H1 (cell line): Measurements from ENCODE around the gene TRAPPC6A. TPM values are rescaled to one million over a fixed set of nuclear protein-coding genes. Genes with fewer than 3 reads are reported as not detected.

ENCODE experiments used
- CTCF ChIA-PET: fragments of 300-600 bp; sonication (Branson Sonifier 250); formaldehyde crosslinking; loops from one replicate; lab custom pipeline; 2021; ENCODE audit not compliant: partially characterized antibody; lab: Charles Lee
- POLR2A ChIA-PET: fragments of 300-600 bp; sonication (Branson Sonifier 250); formaldehyde crosslinking; loops from one replicate; lab custom pipeline; 2021; ENCODE audit warnings: inconsistent platforms; ENCODE audit not compliant: partially characterized antibody; lab: Charles Lee
- DNase-seq, 2 experiments: peaks; one replicate each; pipeline versions ENCODE4 v3.0.0 to v3.0.0-alpha.2; 2010 to 2022; ENCODE audit warnings: low spot score in 2 of 2, low read depth in 1 of 2, mixed read lengths in 1 of 2
- FAIRE-seq: peaks from 2 replicates; lab custom pipeline; 2011; peaks lifted over from hg19 to GRCh38; lab: Jason Lieb, UNC
- H2AFZ ChIP-seq: 2 replicates; pipeline ENCODE4 v1.8.1; 2012; ENCODE audit warnings: low read length, inconsistent platforms
- H2AK5ac ChIP-seq: 2 replicates; pipeline ENCODE4 v1.6.1; 2013; ENCODE audit warnings: low read depth, low read length
- H2BK120ac ChIP-seq: replicated peaks from 2 replicates; pipeline ENCODE3; 2013; ENCODE audit warnings: low read depth, low read length, inconsistent platforms
- H2BK12ac ChIP-seq: 2 replicates; pipeline ENCODE4 v1.6.1; 2013; ENCODE audit warnings: low read depth, low read length
- H2BK15ac ChIP-seq: 2 replicates; pipeline ENCODE4 v1.6.1; 2013; ENCODE audit warnings: low read length
- H2BK20ac ChIP-seq: 2 replicates; pipeline ENCODE4 v1.6.1; 2013; ENCODE audit warnings: low read length
- H2BK5ac ChIP-seq: 2 replicates; pipeline ENCODE4 v1.6.1; 2013; ENCODE audit warnings: low read depth, low read length
- H3K14ac ChIP-seq: 2 replicates; pipeline ENCODE4 v1.6.1; 2013; ENCODE audit warnings: inconsistent platforms; ENCODE audit not compliant: insufficient read length
- H3K18ac ChIP-seq: 2 replicates; pipeline ENCODE4 v1.6.1; 2013; ENCODE audit warnings: low read length; ENCODE audit errors: extremely low read depth
- H3K23ac ChIP-seq: 2 replicates; pipeline ENCODE4 v1.6.1; 2013; ENCODE audit warnings: inconsistent platforms; ENCODE audit not compliant: insufficient read length
- H3K23me2 ChIP-seq: 2 replicates; pipeline ENCODE4 v1.6.1; 2013; ENCODE audit warnings: low read depth, low read length
- H3K27ac ChIP-seq: 2 replicates; pipeline ENCODE4 v1.6.1; 2011; ENCODE audit warnings: low read depth, low read length, inconsistent platforms
- H3K27me3 ChIP-seq, 4 experiments: replicated peaks in 1 of 4; 1 replicate in 1 of 4; 2 replicates in 3 of 4; pipeline versions ENCODE4 v1.6.1 to v1.8.1; 2011 to 2013; ENCODE audit warnings: low read length in 3 of 4, mild to moderate bottlenecking in 3 of 4, inconsistent platforms in 2 of 4, mixed read lengths in 2 of 4, moderate library complexity in 1 of 4; ENCODE audit not compliant: control insufficient read depth in 3 of 4, insufficient read depth in 3 of 4; ENCODE audit errors: extremely low read depth in 1 of 4
- H3K36me3 ChIP-seq, 4 experiments: 2 replicates each; pipeline versions ENCODE4 v1.6.1 to v1.8.1; 2011 to 2013; ENCODE audit warnings: mild to moderate bottlenecking in 4 of 4, low read length in 3 of 4, moderate library complexity in 2 of 4, control low read depth in 1 of 4, inconsistent platforms in 1 of 4; ENCODE audit not compliant: insufficient read depth in 4 of 4, control insufficient read depth in 2 of 4
- H3K4ac ChIP-seq: replicated peaks from 2 replicates; pipeline ENCODE3; 2013; ENCODE audit warnings: low read length, low read depth, mixed read lengths, inconsistent platforms; ENCODE audit not compliant: insufficient read length
- H3K4me1 ChIP-seq, 4 experiments: replicated peaks in 1 of 4; 1 replicate in 1 of 4; 2 replicates in 3 of 4; pipeline versions ENCODE4 v1.6.1 to v1.8.1; 2011 to 2013; ENCODE audit warnings: low read length in 3 of 4, inconsistent platforms in 2 of 4, mixed read lengths in 1 of 4; ENCODE audit not compliant: insufficient read depth in 4 of 4, control insufficient read depth in 3 of 4
- H3K4me2 ChIP-seq, 2 experiments: 2 replicates each; pipeline versions ENCODE4 v1.6.1 to v1.8.1; 2011 to 2013; ENCODE audit warnings: low read depth in 2 of 2, low read length in 2 of 2, control low read depth in 1 of 2, inconsistent platforms in 1 of 2, mild to moderate bottlenecking in 1 of 2; ENCODE audit not compliant: insufficient read depth in 1 of 2
- H3K4me3 ChIP-seq, 4 experiments: fragments of 200-600, 300-600 bp in 1 of 4; sonication (generic), shearing (Covaris generic), sonication (Bioruptor Twin) in 1 of 4; 2 replicates each; pipeline versions ENCODE4 v1.5.1 to v1.8.1; 2011 to 2016; ENCODE audit warnings: low read length in 4 of 4, low read depth in 3 of 4, control low read depth in 2 of 4, inconsistent platforms in 2 of 4, mild to moderate bottlenecking in 2 of 4, mixed read lengths in 1 of 4, moderate library complexity in 1 of 4; ENCODE audit not compliant: insufficient read depth in 2 of 4; ENCODE audit errors: extremely low read depth in 1 of 4
- H3K56ac ChIP-seq: replicated peaks from 2 replicates; pipeline ENCODE3; 2013; ENCODE audit warnings: low read depth, mild to moderate bottlenecking, mixed read lengths, low read length, inconsistent platforms; ENCODE audit not compliant: insufficient read length
- H3K79me1 ChIP-seq: 2 replicates; pipeline ENCODE4 v1.6.1; 2013; ENCODE audit warnings: low read depth, low read length, control low read depth
- H3K79me2 ChIP-seq, 2 experiments: 2 replicates each; pipeline versions ENCODE4 v1.6.1 to v1.8.1; 2012 to 2013; ENCODE audit warnings: low read length in 2 of 2, mild to moderate bottlenecking in 2 of 2, inconsistent platforms in 1 of 2; ENCODE audit not compliant: insufficient read depth in 2 of 2, control insufficient read depth in 1 of 2
- H3K9ac ChIP-seq, 4 experiments: replicated peaks in 1 of 4; 1 replicate in 1 of 4; 2 replicates in 3 of 4; pipeline versions ENCODE4 v1.6.1 to v1.8.1; 2011 to 2013; ENCODE audit warnings: low read depth in 3 of 4, low read length in 3 of 4, control low read depth in 2 of 4, mild to moderate bottlenecking in 2 of 4, moderate library complexity in 2 of 4, inconsistent platforms in 1 of 4; ENCODE audit errors: extremely low read depth in 1 of 4
- H3K9me3 ChIP-seq, 2 experiments: 2 replicates each; pipeline versions ENCODE4 v1.6.1 to v1.8.1; 2012 to 2013; ENCODE audit warnings: mild to moderate bottlenecking in 2 of 2, moderate library complexity in 2 of 2, control low read depth in 1 of 2, inconsistent platforms in 1 of 2, low read depth in 1 of 2, low read length in 1 of 2, mixed read lengths in 1 of 2; ENCODE audit not compliant: insufficient read depth in 2 of 2
- H4K20me1 ChIP-seq, 2 experiments: replicated peaks in 1 of 2; 2 replicates each; pipeline versions ENCODE3 to v1.8.1; 2011 to 2013; ENCODE audit warnings: inconsistent platforms in 2 of 2, low read length in 2 of 2, mild to moderate bottlenecking in 1 of 2; ENCODE audit not compliant: insufficient read depth in 2 of 2, control insufficient read depth in 1 of 2
- H4K5ac ChIP-seq: 2 replicates; pipeline ENCODE4 v1.6.1; 2013; ENCODE audit warnings: low read length, low read depth, mixed read lengths, inconsistent platforms; ENCODE audit not compliant: insufficient read length
- H4K8ac ChIP-seq: 2 replicates; pipeline ENCODE4 v1.8.0; 2013; ENCODE audit warnings: mild to moderate bottlenecking, moderate library complexity, low read length, inconsistent platforms; ENCODE audit not compliant: insufficient read depth; ENCODE audit errors: extremely low read depth
- H4K91ac ChIP-seq: replicated peaks from 2 replicates; pipeline ENCODE3; 2013; ENCODE audit warnings: low read length, mixed read lengths, inconsistent platforms; ENCODE audit not compliant: insufficient read length
- CTCF ChIP-seq, 3 experiments: IDR thresholded peaks; 1 replicate in 2 of 3; 2 replicates in 1 of 3; pipeline versions ENCODE4 v1.5.1 to v1.6.1; 2011; ENCODE audit warnings: low read length in 3 of 3, mild to moderate bottlenecking in 3 of 3, inconsistent platforms in 2 of 3, low read depth in 1 of 3, moderate library complexity in 1 of 3; ENCODE audit not compliant: insufficient read depth in 1 of 3; ENCODE audit errors: control extremely low read depth in 1 of 3
- GTF2F1 ChIP-seq: IDR thresholded peaks from 2 replicates; pipeline ENCODE4 v1.6.1; 2012; ENCODE audit warnings: low read depth, low read length, improper control_type of control experiment, borderline replicate concordance
- JUN ChIP-seq: IDR thresholded peaks from 2 replicates; pipeline ENCODE4 v1.6.1; 2011; ENCODE audit warnings: low read depth, mild to moderate bottlenecking, improper control_type of control experiment, low read length
- SP1 ChIP-seq: IDR thresholded peaks from 2 replicates; pipeline ENCODE4 v1.6.1; 2011; ENCODE audit warnings: low read depth, low read length
- SUZ12 ChIP-seq: fragments of 200-600 bp; sonication (generic); IDR thresholded peaks from 2 replicates; pipeline ENCODE4 v1.6.1; 2012; ENCODE audit warnings: mild to moderate bottlenecking, inconsistent platforms, low read length, moderate library complexity, mixed read lengths
- WGBS, 2 experiments: shearing (Covaris generic) in 1 of 2; methylation state at CpG; one replicate each; pipeline versions ENCODE4 v1.1.6 to v1.1.7; 2013 to 2015; ENCODE audit warnings: low lambda C conversion rate in 2 of 2, mixed read lengths in 2 of 2, inconsistent platforms in 1 of 2, low coverage in 1 of 2, missing lambda C conversion rate in 1 of 2; ENCODE audit not compliant: insufficient replicate concordance in 2 of 2, insufficient coverage in 1 of 2, insufficient read length in 1 of 2; ENCODE audit errors: extremely low coverage in 1 of 2, missing lambda C conversion rate in 1 of 2; 5-methylcytosine and 5-hydroxymethylcytosine counted together
- polyA plus RNA-seq, 7 experiments: library from polyadenylated mRNA; depleted of rRNA in 3 of 7; stranded (reverse) in 5 of 7; unstranded in 2 of 7; fragments of >200 nt in 5 of 7; fragments of 200-250 nt in 2 of 7; gene quantifications; 1 replicate in 5 of 7; 2 replicates in 1 of 7; 4 replicates in 1 of 7; pipeline versions ENCODE4 v1.2.1 to v1.2.3, GENCODE V29; 2011 to 2013; ENCODE audit warnings: missing spikeins in 2 of 7, mixed read lengths in 2 of 7
- total RNA-seq: library from RNA; stranded (reverse); fragmentation: NEBNext Ultra II Directional; extraction: Animal tissue kit (Norgen Biotek cat#: 25700); gene quantifications from 2 replicates; pipeline ENCODE4 v1.2.1, GENCODE V29; 2021

Gene TRAPPC6A
- total and polyA plus RNA-seq, 2 of the 8 experiments (the other 6 are each of a cell fraction or from before 2014, with no cell fraction given), result 31.8 to 130 TPM

GRCh38 chr19:45146251-45146650 is 31.8 kb downstream of the TRAPPC6A start:
- ChIA-PET CTCF (interaction anchor here (0.6 to 5.6 kb wide), 14 partner anchors 9 to 193 kb away, joined by 3 to 44 read pairs (median 4); partner anchors contain the start of genes BLOC1S3 and NKPD1), POLR2A (interaction anchor here (0.8 to 1.9 kb wide), 7 partner anchors 9 to 54 kb away, joined by 3 to 8 read pairs (median 5); partner anchors contain the start of genes NKPD1 and PPP1R37)
- H3K27me3 ChIP-seq, result peaks cover 0 to 3% (median 1%) of the 10 kb centered on the region in 4 experiments; a peak in 2 of 7 replicates
- no peak overlapping the region for H2BK120ac ChIP-seq
- no peak overlapping the region for H3K56ac ChIP-seq
- WGBS, 2 experiments, result 90% methylated on average over 9 of the region's 13 CpGs; no CpG with 5 or more reads in 1 of the 2 experiments
- H3K4me1 ChIP-seq, result no peaks in the 10 kb centered on the region; a peak in 1 of 7 replicates
- H3K9ac ChIP-seq, result no peak overlapping the region
- peaks cover 0 to 20% of the 10 kb centered on the region in 2 experiments for H4K20me1 ChIP-seq
- no peak overlapping the region for H3K4me3 ChIP-seq
- no peak overlapping the region for H2BK15ac ChIP-seq
- H4K5ac ChIP-seq, result no peak overlapping the region
- no peak overlapping the region for H3K4ac ChIP-seq
- H3K79me2 ChIP-seq, result no peaks in the 10 kb centered on the region
- no peak for TF ChIP-seq SP1
- TF ChIP-seq SUZ12, result no peak
- no peak for TF ChIP-seq JUN
- TF ChIP-seq GTF2F1, result no peak
- TF ChIP-seq CTCF (IDR thresholded peaks at IDR 0.05; ENCODE audit: control extremely low read depth in 1 of 3, insufficient read depth in 1 of 3, low read depth in 1 of 3, low read length in 3 of 3), result peak in 1 of 3 experiments; percentile 11; a peak in 1 of 4 replicates
- no peak overlapping the region for H4K91ac ChIP-seq
- H3K36me3 ChIP-seq, result peaks cover 2 to 17% (median 7%) of the 10 kb centered on the region in 4 experiments; a peak in 5 of 8 replicates
- H3K27ac ChIP-seq, result no peak overlapping the region
- H3K79me1 ChIP-seq, result no peaks in the 10 kb centered on the region; the same call in 1 of the 2 replicates
- no peaks in the 10 kb centered on the region for H3K23me2 ChIP-seq
- no peak overlapping the region for H2AFZ ChIP-seq
- no peak for DNase-seq
- no peak overlapping the region for H2BK20ac ChIP-seq
- no peak overlapping the region for H2AK5ac ChIP-seq
- no peak overlapping the region for H3K23ac ChIP-seq
- no peak overlapping the region; the same call in none of the 2 replicates for H4K8ac ChIP-seq
- no peak overlapping the region for H2BK12ac ChIP-seq
- no peak overlapping the region for H3K4me2 ChIP-seq
- H3K18ac ChIP-seq, result no peak overlapping the region
- H3K14ac ChIP-seq, result no peak overlapping the region
- H2BK5ac ChIP-seq, result no peak overlapping the region
- no peak for FAIRE-seq
- no peaks in the 10 kb centered on the region for H3K9me3 ChIP-seq
